GM21529 (cell line): ENCODE data around the gene SLC35A4.

ENCODE experiments used
- ATAC-seq: cut with Tn5 transposase; IDR thresholded peaks from one replicate; pipeline ENCODE4 v1.9.1; 2021; ENCODE audit not compliant: unreplicated experiment

Gene SLC35A4, protein sequence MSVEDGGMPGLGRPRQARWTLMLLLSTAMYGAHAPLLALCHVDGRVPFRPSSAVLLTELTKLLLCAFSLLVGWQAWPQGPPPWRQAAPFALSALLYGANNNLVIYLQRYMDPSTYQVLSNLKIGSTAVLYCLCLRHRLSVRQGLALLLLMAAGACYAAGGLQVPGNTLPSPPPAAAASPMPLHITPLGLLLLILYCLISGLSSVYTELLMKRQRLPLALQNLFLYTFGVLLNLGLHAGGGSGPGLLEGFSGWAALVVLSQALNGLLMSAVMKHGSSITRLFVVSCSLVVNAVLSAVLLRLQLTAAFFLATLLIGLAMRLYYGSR

GRCh38 chr5:140564196-140565023, at the start of gene SLC35A4, which contains the start of gene APBB3:
SLC35A4 (plus strand) TSS chr5:140564828; CDS start chr5:140567170, 2,342 bp downstream.
APBB3 (minus strand) TSS chr5:140564598; CDS start chr5:140564245, 353 bp downstream.
- ATAC-seq, result peak; percentile 88

- ATAC-seq, result no peak
Observed at GRCh38 chr5:140524003-140524402, 40.6 kb upstream of the SLC35A4 start.

- no peak for ATAC-seq
Observed at GRCh38 chr5:140540227-140540626, 24.4 kb upstream of the SLC35A4 start.

DNA sequence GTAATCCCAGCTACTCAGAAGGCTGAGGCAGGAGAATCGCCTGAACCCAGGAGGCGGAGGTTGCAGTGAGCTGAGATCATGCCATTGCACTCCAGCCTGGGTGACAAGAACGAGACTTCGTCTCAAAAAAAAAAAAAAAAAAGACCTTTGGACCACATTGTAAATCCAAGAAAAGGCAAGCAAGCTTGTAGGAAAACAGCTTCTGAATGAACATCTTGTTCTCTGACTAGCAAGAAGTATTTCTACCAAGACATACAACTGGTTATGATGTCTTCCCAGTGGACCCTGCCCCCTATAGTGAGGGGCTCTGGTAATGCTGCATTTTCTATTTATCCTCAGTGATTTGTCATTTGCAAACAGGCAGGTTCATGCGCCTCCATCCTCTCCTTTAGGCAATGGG, 21.7 kb upstream of the SLC35A4 start:
- ATAC-seq, result no peak

- ATAC-seq, result no peak
Observed at GRCh38 chr5:140544986-140545385, 19.6 kb upstream of the SLC35A4 start.

GRCh38 chr5:140545606-140546005, 19.0 kb upstream of the SLC35A4 start:
- ATAC-seq, result no peak

DNA sequence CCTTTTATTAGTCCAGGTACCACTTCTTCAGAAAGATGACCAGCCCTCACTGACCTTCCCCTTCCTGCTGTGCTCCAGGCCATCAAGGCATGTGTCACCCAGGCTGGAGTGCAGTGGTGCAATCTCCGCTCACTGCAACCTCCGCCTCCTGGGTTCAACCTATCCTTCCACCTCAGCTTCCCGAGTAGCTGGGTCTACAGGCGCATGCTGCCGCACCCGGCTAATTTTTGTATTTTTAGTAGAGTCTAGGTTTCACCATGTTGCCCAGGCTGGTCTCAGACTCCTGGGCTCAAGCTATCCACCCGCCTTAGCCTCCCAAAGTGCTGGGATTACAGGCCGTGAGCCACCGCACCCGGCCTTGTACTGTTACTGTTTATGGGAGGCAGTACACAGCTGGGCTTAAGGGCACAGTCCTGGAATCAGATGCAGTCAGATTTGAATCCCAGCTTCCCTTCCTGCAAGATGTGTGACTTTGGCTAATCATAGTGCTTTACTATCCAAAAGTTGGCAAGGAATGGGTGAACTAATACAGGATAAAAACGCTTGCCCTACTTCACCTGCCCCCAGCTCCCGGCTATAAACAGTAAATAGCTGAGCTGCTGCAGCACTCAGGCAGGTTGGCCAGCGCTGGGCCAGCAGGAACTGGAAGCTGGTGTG, 17.6 kb upstream of the SLC35A4 start:
- no peak for ATAC-seq

DNA sequence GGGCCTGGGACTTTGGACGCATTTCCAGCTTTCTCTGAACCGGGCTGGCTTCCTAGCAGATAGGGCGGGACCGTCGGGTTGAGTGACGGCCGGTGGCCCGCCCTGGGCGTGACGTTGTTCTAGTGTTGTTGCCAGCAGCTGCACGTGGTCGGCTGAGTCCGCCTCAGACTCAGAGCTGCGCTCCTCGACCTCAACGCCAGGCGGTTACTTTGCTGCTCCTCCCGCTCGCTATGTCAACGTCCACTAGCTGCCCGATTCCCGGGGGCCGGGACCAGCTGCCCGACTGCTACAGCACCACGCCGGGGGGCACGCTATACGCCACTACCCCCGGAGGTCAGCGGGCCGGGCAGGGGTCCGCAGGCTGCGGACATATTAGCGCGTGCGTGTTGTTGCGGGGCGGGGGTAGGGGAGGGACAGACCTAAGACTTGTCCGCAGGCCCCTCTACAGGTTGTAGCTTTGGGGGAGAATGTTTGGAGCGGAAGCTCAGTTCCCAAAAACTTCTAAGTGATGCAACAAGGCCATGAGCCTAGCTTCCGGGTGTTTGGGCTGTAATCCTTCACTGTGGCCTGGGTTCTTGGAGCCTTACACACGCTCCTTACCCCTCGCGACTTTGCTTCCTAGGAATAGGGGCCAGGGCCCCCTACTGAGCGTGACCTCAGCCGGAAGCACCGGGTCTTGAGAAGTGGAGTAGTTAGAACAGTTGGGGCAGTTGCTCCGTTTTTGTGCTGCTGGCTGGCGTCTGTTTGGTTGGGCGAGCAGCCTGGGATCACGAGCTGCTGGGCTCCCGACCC, 16.9 kb upstream of the SLC35A4 start, which contains the start of gene EIF4EBP3:
Gene EIF4EBP3 (plus strand): TSS at position 155 of the 792 bp plus-strand sequence. CDS start 76 bp downstream, at position 231.
- peak; percentile 99 for ATAC-seq

GRCh38 chr5:140548300-140548688, 16.3 kb upstream of the SLC35A4 start:
- ATAC-seq, result no peak

GRCh38 chr5:140548791-140549190, 15.8 kb upstream of the SLC35A4 start:
- no peak for ATAC-seq

- ATAC-seq, result no peak
Observed at GRCh38 chr5:140549237-140550144, 15.1 kb upstream of the SLC35A4 start.

GRCh38 chr5:140550147-140551079, 14.2 kb upstream of the SLC35A4 start:
- no peak for ATAC-seq

GRCh38 chr5:140551872-140552271, 12.8 kb upstream of the SLC35A4 start:
- ATAC-seq, result no peak

DNA sequence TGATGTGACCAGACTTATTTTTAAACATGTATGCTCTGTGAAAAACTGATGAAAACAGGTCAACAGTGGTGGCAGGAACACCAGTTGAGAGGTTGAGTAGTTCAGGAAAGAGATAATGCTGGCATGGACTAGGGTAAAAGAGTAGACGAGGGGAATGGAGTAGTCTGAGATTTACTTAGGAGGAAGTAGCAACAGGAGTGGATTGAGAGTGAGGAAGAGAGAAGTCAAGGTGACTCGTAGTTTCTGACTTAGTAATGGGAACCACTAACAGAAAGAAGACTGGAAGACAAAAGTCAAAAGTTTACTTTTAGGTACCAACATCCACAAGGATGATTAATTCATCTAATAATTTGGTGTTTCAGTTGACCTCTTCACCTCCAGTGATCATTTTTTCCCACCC, 11.0 kb upstream of the SLC35A4 start:
- no peak for ATAC-seq

- ATAC-seq, result no peak
Observed at GRCh38 chr5:140554454-140554853, 10.2 kb upstream of the SLC35A4 start.

DNA sequence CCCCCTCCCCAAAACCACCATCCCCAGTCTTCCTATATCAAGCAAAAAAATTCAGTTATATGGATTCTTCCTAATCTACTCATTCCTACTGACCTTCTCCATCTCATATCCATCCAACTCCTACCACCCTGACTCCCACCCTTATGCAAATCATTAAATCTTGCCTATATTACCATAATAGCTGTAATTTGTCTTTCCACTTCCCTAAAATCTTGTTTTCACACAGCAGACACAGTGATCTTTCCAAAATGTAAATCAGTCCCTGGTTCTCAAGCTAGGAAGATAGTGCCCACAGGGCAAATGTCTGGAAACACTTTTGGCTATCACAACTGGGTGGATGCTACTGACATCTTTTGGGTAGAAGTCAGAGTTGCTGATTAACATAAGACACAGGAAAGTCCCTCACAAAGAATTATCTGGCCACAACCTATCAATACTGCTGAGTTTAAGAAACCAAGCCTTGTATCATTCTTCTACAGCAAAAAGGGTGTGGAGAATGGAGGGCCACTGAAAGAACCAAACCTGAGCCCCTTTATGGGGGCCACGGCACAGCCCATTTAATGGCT, 8.8 kb upstream of the SLC35A4 start:
- ATAC-seq, result no peak

DNA sequence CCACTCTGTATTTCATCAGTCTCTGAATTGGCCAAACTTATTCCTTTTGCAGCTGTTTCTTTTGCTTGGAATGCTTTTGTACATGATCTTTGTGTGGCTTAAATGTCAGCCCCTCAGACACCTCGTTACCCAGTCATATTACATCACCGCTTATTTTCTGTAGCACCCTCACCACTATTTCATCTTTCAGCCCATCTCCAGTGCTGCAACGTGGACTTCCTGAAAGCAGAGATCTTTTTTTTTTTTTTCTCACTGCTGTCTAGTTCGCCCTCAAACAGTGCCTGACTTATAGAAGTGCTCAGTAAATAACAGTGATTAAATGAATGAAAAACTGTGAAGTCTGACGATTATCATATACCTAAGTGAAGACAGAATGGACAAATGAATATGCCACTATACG, 8.2 kb upstream of the SLC35A4 start:
- ATAC-seq, result no peak

DNA sequence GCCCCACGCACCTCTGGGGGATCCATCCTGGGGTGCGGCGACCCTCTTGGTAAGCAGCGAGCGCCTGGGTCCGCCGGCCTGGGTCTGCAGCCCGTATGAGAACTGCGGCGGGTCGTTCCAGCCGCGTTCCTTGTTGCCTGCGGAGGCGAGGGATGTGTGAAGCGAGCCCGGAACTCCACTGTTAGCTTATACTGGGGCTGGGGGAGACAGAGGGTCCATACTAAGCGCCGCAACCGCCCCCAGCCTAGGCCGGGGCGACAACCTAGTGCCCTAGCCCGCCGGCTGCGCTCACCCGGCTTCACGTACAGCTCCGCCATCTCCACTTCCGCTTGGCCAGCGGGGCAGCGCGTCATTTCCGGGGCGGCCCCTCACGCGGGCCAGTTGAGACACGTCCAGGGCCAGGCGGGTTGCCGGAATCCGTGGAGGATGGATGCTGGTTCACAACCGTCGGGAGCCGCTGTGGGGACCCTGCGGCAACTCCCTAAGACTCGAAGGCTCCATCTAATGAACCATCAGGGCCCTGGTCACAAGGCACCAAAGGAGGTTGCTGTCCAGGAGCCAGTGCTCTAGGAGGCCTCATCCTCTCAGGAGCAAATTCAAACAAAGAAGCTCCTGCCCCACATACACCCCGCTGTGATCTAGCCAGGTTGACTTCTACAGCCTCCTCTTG, 7.4 kb upstream of the SLC35A4 start, which contains the start of gene SRA1:
Gene SRA1 (minus strand): TSS at position 338 of the 670 bp plus-strand sequence. CDS start 21 bp downstream, at position 317.
- ATAC-seq, result peak; percentile 97
